Measurements from ENCODE around the gene ZBTB7A. TPM values are rescaled to one million over a fixed set of nuclear protein-coding genes. Genes with fewer than 3 reads are reported as not detected.
"Not testable (repeated sequence)": the region's sequence is repeated elsewhere in the genome, so short reads cannot be mapped to it uniquely, and the experiment has no call there.

The ZBTB7A gene
- total RNA-seq, 2 experiments from 2014 or later: 11.3 to 11.9 TPM

DNA sequence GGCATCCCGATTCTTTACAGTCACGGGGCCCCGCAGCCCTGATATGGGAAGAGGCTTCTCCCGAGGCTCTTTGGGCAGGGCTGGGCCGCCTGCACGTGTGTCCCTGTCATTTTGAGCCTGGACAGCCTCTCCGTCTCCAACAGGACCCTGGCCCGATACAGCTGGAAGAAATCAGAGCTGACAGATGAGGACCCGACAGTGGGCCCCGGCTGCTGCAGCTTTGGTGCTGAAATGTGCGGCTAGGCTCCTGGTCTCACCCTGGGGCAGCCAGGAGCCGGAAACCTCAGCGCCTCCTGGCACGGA lies 55.9 kb downstream of the ZBTB7A start:
- Mint-ChIP-seq H3K27me3 (ENCODE audit: low read depth) (no peaks in the 10 kb centered on the region), H3K4me3 (no peak overlapping the region), H3K4me1 (ENCODE audit: low read depth) (peaks cover 39% of the 10 kb centered on the region), H3K9me3 (no peaks in the 10 kb centered on the region), H3K27ac (no peak overlapping the region), H3K36me3 (ENCODE audit: low read depth) (peaks cover 1% of the 10 kb centered on the region)
- intact Hi-C loops (cut with micrococcal nuclease): no loop called here
- CTCF ChIA-PET: no interaction called here
- DNase-seq: no peak

DNA sequence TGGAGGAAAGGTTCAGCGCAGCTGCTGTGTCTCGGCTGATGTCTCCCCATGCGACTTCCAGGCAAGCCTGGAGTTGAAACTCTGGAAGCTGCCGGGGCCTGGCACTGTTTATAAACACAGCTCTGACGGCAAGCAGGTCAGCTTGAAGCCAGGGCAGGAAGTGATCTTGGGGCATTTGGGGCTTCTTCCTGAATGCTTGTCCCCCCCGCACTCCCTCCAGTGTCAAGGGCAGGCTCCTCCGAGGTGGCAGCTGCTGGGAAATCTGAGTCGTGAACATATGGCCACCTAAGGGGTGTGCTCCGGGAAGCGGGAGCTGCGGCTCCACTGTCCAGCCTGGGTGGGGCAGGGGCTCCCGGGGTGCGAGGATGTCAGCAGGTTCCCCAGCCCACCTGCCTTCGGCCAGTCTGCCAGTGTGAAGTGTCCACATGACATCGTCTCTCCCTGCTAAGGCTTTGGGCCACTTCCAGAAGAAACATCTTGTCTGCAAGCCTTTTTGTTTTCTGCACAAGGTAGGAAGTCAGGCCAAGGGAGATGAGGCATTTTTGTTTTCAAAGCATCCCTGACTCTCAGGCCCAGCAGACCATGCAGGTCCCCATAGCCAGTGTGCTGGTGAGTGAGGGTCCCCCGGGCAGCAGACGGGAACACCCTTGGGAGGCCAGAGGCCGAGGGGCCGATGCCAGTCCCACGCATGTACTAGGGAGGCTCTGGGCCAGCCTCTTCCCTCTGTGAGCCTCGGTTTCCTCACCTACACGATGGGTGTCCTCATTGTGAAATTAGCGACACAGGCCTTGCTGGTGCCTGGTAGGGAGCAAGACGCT lies 56.5 kb downstream of the ZBTB7A start:
- H3K9me3 Mint-ChIP-seq: no peaks in the 10 kb centered on the region
- H3K36me3 Mint-ChIP-seq (ENCODE audit: low read depth): peaks cover 1% of the 10 kb centered on the region
- peak overlapping the region; percentile 12 for H3K4me3 Mint-ChIP-seq
- peaks cover 40% of the 10 kb centered on the region for H3K4me1 Mint-ChIP-seq (ENCODE audit: low read depth)
- DNase-seq: no peak
- intact Hi-C loops (cut with micrococcal nuclease): loop anchor here (5.0 kb wide), 1 partner anchor 112 kb away; the partner anchor contains the start of gene MAP2K2
- H3K27me3 Mint-ChIP-seq (ENCODE audit: low read depth): no peaks in the 10 kb centered on the region
- CTCF ChIA-PET: interaction anchor here (0.8 kb wide), 1 partner anchor 123 kb away, joined by 3 read pairs; no protein-coding TSS in a partner anchor
- no peak overlapping the region for H3K27ac Mint-ChIP-seq

DNA sequence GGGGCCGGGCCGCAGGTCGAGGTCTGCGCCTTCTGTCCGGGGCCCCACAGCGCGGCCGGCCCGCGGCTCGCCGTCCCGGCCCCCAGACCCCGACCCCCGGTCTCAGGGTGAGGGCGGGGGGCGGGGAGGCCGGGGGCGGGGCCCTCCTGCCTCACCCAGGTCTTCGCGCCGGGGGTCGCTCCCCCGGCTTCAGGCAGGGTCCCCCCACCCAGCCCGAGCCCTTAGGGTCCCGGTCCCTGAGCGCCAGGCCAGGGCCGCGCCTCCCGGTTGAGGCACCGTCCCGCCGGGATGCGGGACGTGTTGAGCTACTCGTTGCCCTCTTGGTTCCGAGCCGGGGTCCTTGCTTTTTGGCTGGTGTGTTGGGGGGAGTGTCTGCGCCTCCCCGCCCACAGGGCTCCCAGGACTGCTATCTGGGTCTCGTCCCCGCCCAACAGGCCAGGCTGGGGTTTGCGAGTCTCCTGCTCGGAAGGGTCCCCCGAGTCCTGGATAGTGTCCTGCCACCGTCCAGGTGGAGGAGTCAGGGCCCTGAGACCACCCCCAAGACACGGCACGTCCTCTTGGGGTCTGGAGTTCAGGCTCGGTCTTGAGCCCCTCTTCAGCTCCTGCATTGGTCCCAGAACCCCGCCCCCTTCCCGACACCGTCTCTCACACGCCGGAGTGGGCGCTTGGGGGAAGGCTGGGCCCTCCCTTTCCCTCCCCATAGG lies 58.7 kb downstream of the ZBTB7A start:
- no peaks in the 10 kb centered on the region for H3K27me3 Mint-ChIP-seq (ENCODE audit: low read depth)
- H3K27ac Mint-ChIP-seq: peak overlapping the region; percentile 79

DNA sequence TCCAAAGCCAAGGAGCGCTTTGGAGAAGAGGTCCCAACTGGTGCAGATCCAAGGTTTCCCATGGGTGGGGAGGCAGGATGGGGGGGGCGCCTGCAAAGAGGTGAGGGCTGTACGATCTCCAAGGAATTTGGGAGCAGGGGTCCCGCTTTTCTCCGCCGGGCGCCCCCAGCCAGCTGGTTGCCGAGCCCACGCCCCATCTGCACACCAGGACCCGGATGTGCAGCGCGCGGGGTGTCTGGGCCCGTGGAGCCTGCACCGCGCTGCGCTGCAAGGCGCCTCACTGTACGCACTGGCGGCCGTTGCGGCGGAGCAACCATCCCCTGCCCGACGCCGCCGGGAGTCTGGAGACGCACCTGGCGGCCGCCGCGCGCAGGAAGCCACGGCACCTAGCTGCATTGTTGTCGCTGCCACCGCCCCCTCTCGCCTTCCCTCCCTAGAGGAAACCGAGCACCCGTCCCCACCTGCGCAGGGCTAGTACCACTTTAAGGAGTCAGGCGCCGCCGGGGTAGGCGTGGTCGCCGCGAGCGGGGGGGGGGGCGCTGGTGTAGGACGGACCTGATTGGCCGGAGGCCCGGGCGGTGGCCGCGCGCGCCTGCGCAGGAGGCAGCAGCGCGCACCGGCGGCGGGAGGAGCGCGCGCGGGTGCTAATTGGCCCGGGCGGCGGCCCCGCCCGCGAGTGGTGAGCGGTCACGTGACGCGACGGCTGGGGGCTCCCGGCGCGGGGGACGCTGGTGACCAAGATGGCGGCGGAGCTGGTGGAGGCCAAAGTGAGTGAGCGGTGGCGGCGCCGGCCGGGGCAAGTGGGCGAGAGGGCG lies 59.5 kb downstream of the ZBTB7A start, which contains the start of gene PIAS4:
PIAS4 (plus strand) TSS at position 716 of the 815 bp plus-strand sequence; CDS start at position 741, 25 bp downstream.
- H3K27ac Mint-ChIP-seq: peak within 1 kb of the TSS; percentile 79
- H3K4me1 Mint-ChIP-seq (ENCODE audit: low read depth): peaks cover 31% of the 10 kb centered on the region
- CTCF ChIA-PET: interaction anchor here (1.0 to 3.9 kb wide), 3 partner anchors 13 to 132 kb away, joined by 3 to 18 read pairs (median 12); no protein-coding TSS in a partner anchor
- H3K36me3 Mint-ChIP-seq (ENCODE audit: low read depth): no peaks in the 10 kb centered on the region
- no peaks in the 10 kb centered on the region for H3K9me3 Mint-ChIP-seq
- H3K4me3 Mint-ChIP-seq: peak within 1 kb of the TSS; percentile 84
- DNase-seq: peak; percentile 96
- intact Hi-C loops (cut with micrococcal nuclease): loop anchor here (1.0 to 5.0 kb wide), 6 partner anchors 17 to 451 kb away; partner anchors contain the start of genes ANKRD24, MAP2K2, SIRT6 and ZBTB7A
- H3K27me3 Mint-ChIP-seq (ENCODE audit: low read depth): no peaks in the 10 kb centered on the region

More for the DNA sequence above, 58.7 kb downstream of the ZBTB7A start:
- Mint-ChIP-seq H3K36me3 (ENCODE audit: low read depth) (no peaks in the 10 kb centered on the region), H3K4me3 (peak overlapping the region; percentile 84), H3K4me1 (ENCODE audit: low read depth) (peaks cover 36% of the 10 kb centered on the region), H3K9me3 (no peaks in the 10 kb centered on the region)
- intact Hi-C loops (cut with micrococcal nuclease): loop anchor here (1.0 to 5.0 kb wide), 6 partner anchors 18 to 452 kb away; partner anchors contain the start of genes ANKRD24, MAP2K2, SIRT6 and ZBTB7A
- peak; percentile 39 for DNase-seq
- CTCF ChIA-PET: interaction anchor here (1.9 to 3.9 kb wide), 2 partner anchors 20 to 132 kb away, joined by 12 to 18 read pairs; no protein-coding TSS in a partner anchor

- not testable (repeated sequence) for DNase-seq; H3K27ac Mint-ChIP-seq; H3K27me3 Mint-ChIP-seq (ENCODE audit: low read depth); H3K9me3 Mint-ChIP-seq; H3K36me3 Mint-ChIP-seq (ENCODE audit: low read depth); H3K4me3 Mint-ChIP-seq
- intact Hi-C loops (cut with micrococcal nuclease): loop anchor here (5.0 kb wide), 1 partner anchor 117 kb away; the partner anchor contains the start of gene MAP2K2
- CTCF ChIA-PET: interaction anchor here (0.7 to 3.9 kb wide), 3 partner anchors 17 to 408 kb away, joined by 3 to 18 read pairs (median 3); no protein-coding TSS in a partner anchor
- H3K4me1 Mint-ChIP-seq (ENCODE audit: low read depth): peaks cover 25% of the 10 kb centered on the region
Observed at GRCh38 chr19:4005436-4005835, 61.3 kb downstream of the ZBTB7A start.

DNA sequence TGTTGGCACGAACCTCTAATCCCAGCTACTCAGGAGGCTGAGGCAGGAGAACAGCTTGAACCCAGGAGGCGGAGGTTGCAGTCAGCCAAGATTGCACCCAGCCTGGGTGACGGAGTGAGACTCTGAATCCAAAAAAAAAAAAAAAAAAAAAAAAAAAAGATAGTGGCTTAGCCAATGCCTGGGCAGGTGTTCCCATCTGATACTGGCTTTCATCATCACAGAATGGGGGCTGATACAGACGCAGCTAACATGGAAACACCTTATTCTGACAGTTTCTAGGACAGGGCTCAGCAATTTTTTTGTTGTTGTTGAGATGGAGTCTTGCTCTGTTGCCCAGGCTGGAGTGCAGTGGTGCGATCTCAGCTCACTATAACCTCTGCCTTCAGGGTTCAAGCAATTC lies 65.9 kb downstream of the ZBTB7A start:
- H3K4me1 Mint-ChIP-seq (ENCODE audit: low read depth); H3K4me3 Mint-ChIP-seq; CTCF ChIA-PET; intact Hi-C loops (cut with micrococcal nuclease); H3K9me3 Mint-ChIP-seq; H3K36me3 Mint-ChIP-seq (ENCODE audit: low read depth); H3K27me3 Mint-ChIP-seq (ENCODE audit: low read depth); H3K27ac Mint-ChIP-seq; DNase-seq: not testable (repeated sequence)

- intact Hi-C loops (cut with micrococcal nuclease); H3K4me1 Mint-ChIP-seq (ENCODE audit: low read depth); H3K27me3 Mint-ChIP-seq (ENCODE audit: low read depth); DNase-seq; H3K9me3 Mint-ChIP-seq; H3K36me3 Mint-ChIP-seq (ENCODE audit: low read depth); H3K27ac Mint-ChIP-seq; H3K4me3 Mint-ChIP-seq: not testable (repeated sequence)
- CTCF ChIA-PET: interaction anchor here (0.6 kb wide), 1 partner anchor 139 kb away, joined by 3 read pairs; no protein-coding TSS in a partner anchor
Observed at GRCh38 chr19:3998667-3999412, 67.9 kb downstream of the ZBTB7A start.

DNA sequence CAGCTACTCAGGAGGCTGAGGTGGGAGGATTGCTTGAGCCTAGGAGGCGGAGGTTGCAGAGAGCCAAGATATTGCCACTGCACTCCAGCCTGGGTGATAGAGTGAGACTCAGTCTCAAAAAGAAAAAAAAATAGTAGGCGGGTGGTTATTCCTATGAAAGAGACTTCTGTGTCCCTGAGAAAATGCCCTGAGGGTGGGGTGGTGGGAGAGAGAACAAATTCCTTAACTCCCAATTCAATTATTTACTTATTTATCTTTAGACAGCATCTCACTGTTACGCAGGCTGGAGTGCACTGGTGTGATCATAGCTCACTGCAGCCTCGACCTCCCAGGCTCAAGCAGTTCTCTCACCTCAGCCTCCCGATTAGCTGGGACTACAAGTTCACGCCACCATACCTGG lies 71.1 kb downstream of the ZBTB7A start:
- intact Hi-C loops (cut with micrococcal nuclease): no loop called here
- H3K27ac Mint-ChIP-seq: no peak overlapping the region
- no peaks in the 10 kb centered on the region for H3K9me3 Mint-ChIP-seq
- no peaks in the 10 kb centered on the region for H3K27me3 Mint-ChIP-seq (ENCODE audit: low read depth)
- no peaks in the 10 kb centered on the region for H3K36me3 Mint-ChIP-seq (ENCODE audit: low read depth)
- peaks cover 3% of the 10 kb centered on the region for H3K4me1 Mint-ChIP-seq (ENCODE audit: low read depth)
- H3K4me3 Mint-ChIP-seq: no peak overlapping the region
- DNase-seq: no peak
- CTCF ChIA-PET: no interaction called here

Other genes with a start within 250 kb of the ZBTB7A start
- gene ZFR2, start 197.9 kb downstream of the ZBTB7A start, total RNA-seq: under 1 TPM in 1 of 2 experiments, not detected in 1; 0.27 TPM
- under 1 TPM in 1 of 2 experiments, not detected in 1; 0.07 TPM for gene ATCAY, start 186.2 kb downstream of the ZBTB7A start, total RNA-seq
- not detected for gene NMRK2, start 133.8 kb downstream of the ZBTB7A start, total RNA-seq
- gene DAPK3, start 95.8 kb downstream of the ZBTB7A start, total RNA-seq: 10 to 100 TPM; 19.3 to 19.6 TPM
- gene EEF2, start 81.4 kb downstream of the ZBTB7A start, total RNA-seq: 1,000 to 10,000 TPM; 3,747 to 3,914 TPM
- gene PIAS4, start 59.2 kb downstream of the ZBTB7A start, total RNA-seq: 10 to 100 TPM; 16.1 to 20.1 TPM
- 100 to 1,000 TPM; 101 to 103 TPM for gene MAP2K2, start 57.2 kb upstream of the ZBTB7A start, total RNA-seq
- not detected for gene CREB3L3, start 86.7 kb upstream of the ZBTB7A start, total RNA-seq
- gene SIRT6, start 115.7 kb upstream of the ZBTB7A start, total RNA-seq: 10 to 100 TPM; 20.0 to 20.1 TPM
- gene ANKRD24, start 115.8 kb upstream of the ZBTB7A start, total RNA-seq: 1 to 10 TPM; 2.5 to 2.6 TPM
- gene EBI3, start 162.6 kb upstream of the ZBTB7A start, total RNA-seq: 10 to 100 TPM in 1 of 2 experiments, 1 to 10 TPM in 1; 7.8 to 11.8 TPM
- gene YJU2, start 180.2 kb upstream of the ZBTB7A start, total RNA-seq: 10 to 100 TPM; 28.5 to 29.8 TPM
- not detected for gene SHD, start 212.4 kb upstream of the ZBTB7A start, total RNA-seq
- gene TMIGD2, start 235.5 kb upstream of the ZBTB7A start, total RNA-seq: 10 to 100 TPM; 19.9 to 21.2 TPM
- gene FSD1, start 237.7 kb upstream of the ZBTB7A start, total RNA-seq: 10 to 100 TPM; 12.3 to 17.5 TPM

Measured in activated naive CD4-positive, alpha-beta T cell treated with anti-CD3 and anti-CD28 coated beads for 36 hours (primary cell).